SK-N-SH treated with all-trans-retinoic acid at 6 μM for 48 hours (cell line): ENCODE data around the gene GABBR2.

ENCODE experiments used
- RARB ChIP-seq: fragments of 250-450 bp; sonication (Bioruptor Pico); IDR thresholded peaks from 2 replicates; pipeline ENCODE4 v1.8.0; 2021; ENCODE audit warnings: mild to moderate bottlenecking, moderate library complexity
- SNAI2 ChIP-seq: fragments of 250-450 bp; sonication (Bioruptor Pico); IDR thresholded peaks from 2 replicates; pipeline ENCODE4 v1.5.0; 2020; ENCODE audit warnings: mild to moderate bottlenecking, moderate library complexity
- TCF4 ChIP-seq: fragments of 250-450 bp; sonication (Bioruptor Pico); IDR thresholded peaks from 2 replicates; pipeline ENCODE4 v1.8.0; 2021; ENCODE audit warnings: mild to moderate bottlenecking, moderate library complexity, borderline replicate concordance
- TSHZ2 ChIP-seq: fragments of 250-450 bp; sonication (Bioruptor Pico); IDR thresholded peaks from 2 replicates; pipeline ENCODE4 v1.5.0; 2020; ENCODE audit warnings: mild to moderate bottlenecking, moderate library complexity
- ZFP3 ChIP-seq: fragments of 250-450 bp; sonication (Bioruptor Pico); IDR thresholded peaks from 2 replicates; pipeline ENCODE4 v1.5.0; 2020; ENCODE audit warnings: mild to moderate bottlenecking, moderate library complexity

- TF ChIP-seq ZFP3 (CRISPR knock-in tag): no peak
- no peak for TF ChIP-seq TCF4 (CRISPR knock-in tag)
- no peak for TF ChIP-seq RARB (CRISPR knock-in tag)
- no peak for TF ChIP-seq TSHZ2 (CRISPR knock-in tag)
- TF ChIP-seq SNAI2 (CRISPR knock-in tag): no peak
Observed at GRCh38 chr9:98315551-98316060, 393.1 kb downstream of the GABBR2 start.
